IgD-negative memory B cell (primary cell): ENCODE data around the gene GNG10. TPM values are rescaled to one million over a fixed set of nuclear protein-coding genes. Genes with fewer than 3 reads are reported as not detected.
A peak's percentile ranks its signal among the peaks of the same experiment; 100 is the strongest.
"Not testable (repeated sequence)": the region's sequence is repeated elsewhere in the genome, so short reads cannot be mapped to it uniquely, and the experiment has no call there.

Experiments used
- H3K27ac Mint-ChIP-seq, 3 donors: one replicate each; pipeline ENCODE4 v1.8.0; 2020 to 2022; ENCODE audit warnings: mild to moderate bottlenecking in 3 of 3, mixed read lengths in 3 of 3, moderate library complexity in 1 of 3
- H3K27me3 Mint-ChIP-seq: one replicate; pipeline ENCODE4 v1.8.0; 2021; ENCODE audit warnings: mixed read lengths
- H3K36me3 Mint-ChIP-seq: one replicate; pipeline ENCODE4 v1.8.0; 2020; ENCODE audit warnings: mild to moderate bottlenecking, mixed read lengths
- H3K4me1 Mint-ChIP-seq, 3 donors: one replicate each; pipeline ENCODE4 v1.8.0; 2020 to 2022; ENCODE audit warnings: mixed read lengths in 3 of 3, mild to moderate bottlenecking in 1 of 3
- H3K4me3 Mint-ChIP-seq, 4 donors: one replicate each; pipeline ENCODE4 v1.8.0; 2020 to 2022; ENCODE audit warnings: mild to moderate bottlenecking in 4 of 4, mixed read lengths in 4 of 4, moderate library complexity in 3 of 4
- H3K9me3 Mint-ChIP-seq, 3 donors: one replicate each; pipeline ENCODE4 v1.8.0; 2020 to 2021; ENCODE audit warnings: mixed read lengths in 3 of 3, mild to moderate bottlenecking in 1 of 3
- polyA plus RNA-seq: library from polyadenylated mRNA; unstranded; fragments of 300-500 nt; fragmentation: Illumina TruSeq; gene quantifications from one replicate; pipeline ENCODE4 v1.2.3, GENCODE V29; 2021

The GNG10 gene
- 16.2 TPM for polyA plus RNA-seq

- peak within 1 kb of the TSS; percentile 95 to 98 (median 96) for H3K4me3 Mint-ChIP-seq
These were observed at the start of gene GNG10 for GRCh38 chr9:111661150-111661801. Gene GNG10, plus strand, starts transcription at chr9:111661605. Its CDS starts 30 bp downstream, at chr9:111661635.

DNA sequence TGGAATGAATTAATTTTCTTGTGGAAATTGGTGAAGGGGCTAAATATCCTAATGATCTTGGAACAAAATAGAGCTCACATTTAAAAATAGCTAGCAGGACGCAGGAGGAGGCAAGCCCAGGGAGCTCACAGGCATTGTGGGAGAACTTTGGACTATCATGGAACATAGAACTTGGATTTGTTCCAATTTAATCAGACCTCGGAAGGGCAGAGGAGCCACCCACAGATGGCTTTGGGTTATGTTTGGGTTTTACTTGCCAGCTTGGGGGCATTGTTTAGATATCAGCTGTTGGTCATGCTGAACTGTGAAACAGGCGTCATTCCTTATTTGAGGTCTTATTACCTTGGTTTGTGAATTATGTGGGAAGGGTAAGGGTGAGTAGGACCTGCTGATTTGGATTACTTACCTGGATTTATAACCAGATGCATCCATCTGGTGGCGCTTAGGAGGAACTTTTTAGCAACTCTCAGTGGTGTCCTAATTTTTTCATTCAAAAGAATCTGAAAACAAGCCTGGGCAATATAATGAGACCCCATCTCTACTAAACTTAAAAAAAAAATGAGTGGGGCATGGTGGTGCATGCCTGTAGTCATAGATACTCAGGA is 47.9 kb upstream of the GNG10 start:
- peaks cover 4% of the 10 kb centered on the region for H3K36me3 Mint-ChIP-seq
- H3K27me3 Mint-ChIP-seq = peaks cover 34% of the 10 kb centered on the region
- peaks cover 0 to 1% (median 0%) of the 10 kb centered on the region in 3 donors for H3K9me3 Mint-ChIP-seq
- H3K4me1 Mint-ChIP-seq = peaks cover 0 to 1% (median 0%) of the 10 kb centered on the region in 3 donors
- no peak overlapping the region for H3K27ac Mint-ChIP-seq
- no peak overlapping the region for H3K4me3 Mint-ChIP-seq

More at GRCh38 chr9:111661150-111661801, at the start of gene GNG10:
- H3K36me3 Mint-ChIP-seq = peaks cover 2% of the 10 kb centered on the region
- no peaks in the 10 kb centered on the region for H3K27me3 Mint-ChIP-seq
- H3K4me1 Mint-ChIP-seq = peaks cover 11 to 28% (median 24%) of the 10 kb centered on the region in 3 donors
- peak within 1 kb of the TSS; percentile 11 to 93 (median 91) for H3K27ac Mint-ChIP-seq
- H3K9me3 Mint-ChIP-seq = no peaks in the 10 kb centered on the region

- Mint-ChIP-seq H3K36me3 (no peaks in the 10 kb centered on the region), H3K9me3 (no peaks in the 10 kb centered on the region), H3K27me3 (peaks cover 19% of the 10 kb centered on the region), H3K4me1 (no peaks in the 10 kb centered on the region), H3K4me3 (no peak overlapping the region), H3K27ac (no peak overlapping the region)
These were observed 45.5 kb upstream of the GNG10 start for GRCh38 chr9:111615928-111616327.

- not testable (repeated sequence) for H3K36me3 Mint-ChIP-seq, H3K4me1 Mint-ChIP-seq, H3K4me3 Mint-ChIP-seq, H3K9me3 Mint-ChIP-seq, H3K27ac Mint-ChIP-seq
- H3K27me3 Mint-ChIP-seq = peaks cover 13% of the 10 kb centered on the region
These were observed 44.1 kb upstream of the GNG10 start for GRCh38 chr9:111617349-111617748.

- Mint-ChIP-seq H3K27me3 (peaks cover 7% of the 10 kb centered on the region), H3K9me3 (no peaks in the 10 kb centered on the region), H3K27ac (no peak overlapping the region), H3K4me1 (no peaks in the 10 kb centered on the region), H3K4me3 (no peak overlapping the region), H3K36me3 (peaks cover 1% of the 10 kb centered on the region)
These were observed 39.4 kb upstream of the GNG10 start for GRCh38 chr9:111621895-111622480.

DNA sequence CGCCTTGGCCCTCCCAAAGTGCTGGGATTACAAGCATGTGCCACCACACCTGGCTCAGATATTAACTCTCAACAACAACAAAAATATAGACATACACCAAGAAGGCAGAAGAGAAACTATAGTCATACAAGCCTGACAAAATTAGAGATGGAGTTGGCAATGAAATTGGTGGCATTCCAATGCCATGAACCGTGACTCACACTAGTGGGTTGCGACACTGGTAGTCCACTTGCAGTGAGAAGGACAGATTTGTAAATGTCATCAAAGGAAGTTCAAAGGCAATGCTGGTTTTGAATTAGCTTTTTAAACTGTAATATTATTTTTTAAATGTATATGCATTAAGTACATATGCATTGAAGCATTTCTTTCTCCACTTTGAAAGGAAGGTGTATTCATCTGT is 38.8 kb upstream of the GNG10 start:
- no peak overlapping the region for H3K4me3 Mint-ChIP-seq
- H3K27ac Mint-ChIP-seq = no peak overlapping the region
- H3K36me3 Mint-ChIP-seq = peaks cover 1% of the 10 kb centered on the region
- no peaks in the 10 kb centered on the region for H3K4me1 Mint-ChIP-seq
- H3K27me3 Mint-ChIP-seq = peaks cover 7% of the 10 kb centered on the region
- H3K9me3 Mint-ChIP-seq = no peaks in the 10 kb centered on the region

- Mint-ChIP-seq H3K27me3 (peaks cover 5% of the 10 kb centered on the region), H3K9me3 (no peaks in the 10 kb centered on the region), H3K36me3 (peaks cover 1% of the 10 kb centered on the region), H3K4me1 (peaks cover 11 to 15% (median 12%) of the 10 kb centered on the region in 3 donors), H3K27ac (no peak overlapping the region), H3K4me3 (peak overlapping the region in 1 of 4 donors; percentile 41)
These were observed 34.0 kb upstream of the GNG10 start for GRCh38 chr9:111627260-111627963.

DNA sequence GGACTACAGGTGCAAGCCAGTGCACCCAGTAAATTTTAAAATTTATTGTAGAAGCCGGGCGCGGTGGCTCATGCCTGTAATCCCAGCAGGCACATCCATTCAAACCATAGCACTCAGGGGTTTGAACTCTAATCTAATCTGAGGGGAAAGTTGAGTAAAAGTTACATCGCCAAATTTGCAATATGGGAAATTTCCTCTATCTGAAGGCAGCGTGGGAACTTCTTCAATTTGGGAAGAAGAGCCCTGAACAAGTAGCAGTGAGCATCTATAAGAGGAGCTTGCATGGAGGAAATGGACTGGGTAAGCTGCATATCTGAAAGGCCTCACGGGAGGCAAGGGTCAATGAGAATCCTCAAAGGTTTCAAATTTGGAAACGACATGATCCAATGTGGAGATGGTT is 33.0 kb upstream of the GNG10 start:
- no peak overlapping the region for H3K4me3 Mint-ChIP-seq

GRCh38 chr9:111630182-111630963 is 31.0 kb upstream of the GNG10 start:
- Mint-ChIP-seq H3K27ac (peak overlapping the region; percentile 58 to 94 (median 83)), H3K4me1 (peaks cover 16 to 24% (median 24%) of the 10 kb centered on the region in 3 donors), H3K27me3 (no peaks in the 10 kb centered on the region), H3K4me3 (peak overlapping the region; percentile 88 to 100 (median 98)), H3K36me3 (no peaks in the 10 kb centered on the region), H3K9me3 (no peaks in the 10 kb centered on the region)

More for the DNA sequence above, 33.0 kb upstream of the GNG10 start:
- Mint-ChIP-seq H3K36me3 (no peaks in the 10 kb centered on the region), H3K27me3 (peaks cover 1% of the 10 kb centered on the region), H3K27ac (no peak overlapping the region), H3K9me3 (no peaks in the 10 kb centered on the region), H3K4me1 (peaks cover 15 to 17% (median 16%) of the 10 kb centered on the region in 3 donors)

DNA sequence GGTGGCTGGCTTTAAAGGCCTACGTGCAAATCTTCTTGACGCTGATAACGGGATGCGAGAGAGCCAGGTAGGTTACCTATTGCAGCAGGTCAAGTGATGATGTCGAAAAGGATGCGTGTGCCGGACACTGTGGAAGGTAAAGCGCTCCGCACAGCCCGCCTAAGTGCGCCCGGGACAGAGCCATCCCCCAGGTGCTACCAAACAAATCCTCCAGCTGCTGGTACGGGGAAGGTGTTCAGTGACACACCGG is 30.5 kb upstream of the GNG10 start:
- Mint-ChIP-seq H3K4me1 (peaks cover 16 to 27% (median 24%) of the 10 kb centered on the region in 3 donors), H3K27me3 (no peaks in the 10 kb centered on the region), H3K4me3 (peak overlapping the region; percentile 88 to 100 (median 98)), H3K27ac (peak overlapping the region; percentile 58 to 94 (median 83)), H3K9me3 (no peaks in the 10 kb centered on the region), H3K36me3 (no peaks in the 10 kb centered on the region)

DNA sequence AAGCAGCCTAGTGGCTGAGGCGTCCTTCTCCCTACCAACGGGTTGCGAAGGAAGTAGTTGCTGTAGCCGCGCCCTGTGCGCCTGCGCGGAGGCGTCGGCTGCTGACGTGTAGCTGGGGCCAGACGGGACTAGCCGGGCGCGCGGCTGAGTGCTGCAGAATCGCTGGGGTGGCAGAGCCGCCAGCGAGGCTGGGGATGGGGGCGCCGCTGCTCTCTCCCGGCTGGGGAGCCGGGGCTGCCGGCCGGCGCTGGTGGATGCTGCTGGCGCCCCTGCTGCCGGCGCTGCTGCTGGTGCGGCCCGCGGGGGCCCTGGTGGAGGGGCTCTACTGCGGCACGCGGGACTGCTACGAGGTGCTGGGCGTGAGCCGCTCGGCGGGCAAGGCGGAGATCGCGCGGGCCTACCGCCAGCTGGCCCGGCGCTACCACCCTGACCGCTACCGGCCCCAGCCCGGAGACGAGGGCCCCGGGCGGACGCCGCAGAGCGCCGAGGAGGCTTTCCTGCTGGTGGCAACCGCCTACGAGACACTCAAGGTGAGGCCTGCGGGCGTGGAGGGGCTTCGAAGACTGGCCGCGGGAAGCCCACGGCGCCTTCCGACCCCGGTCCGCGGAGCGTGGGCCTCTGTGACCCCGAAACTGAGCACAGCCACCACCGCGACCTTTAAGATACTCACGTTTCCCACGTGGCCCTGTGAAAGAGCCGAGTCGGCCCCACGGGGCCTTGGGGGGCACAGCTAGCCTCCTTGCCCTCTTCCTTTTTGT is 30.0 kb upstream of the GNG10 start, which contains the start of gene DNAJC25:
TSS of gene DNAJC25 (plus strand) at position 121 of the 758 bp plus-strand sequence. CDS start at position 195, 74 bp downstream.
- Mint-ChIP-seq H3K9me3 (no peaks in the 10 kb centered on the region), H3K4me1 (peaks cover 16 to 29% (median 25%) of the 10 kb centered on the region in 3 donors), H3K4me3 (peak within 1 kb of the TSS; percentile 95 to 100 (median 98)), H3K27ac (peak within 1 kb of the TSS; percentile 83 to 94 (median 92)), H3K36me3 (no peaks in the 10 kb centered on the region), H3K27me3 (no peaks in the 10 kb centered on the region)

- H3K9me3 Mint-ChIP-seq = no peaks in the 10 kb centered on the region
- H3K27ac Mint-ChIP-seq = peak overlapping the region; percentile 79 to 92 (median 83)
- no peaks in the 10 kb centered on the region for H3K36me3 Mint-ChIP-seq
- H3K4me1 Mint-ChIP-seq = peaks cover 16 to 29% (median 25%) of the 10 kb centered on the region in 3 donors
- H3K27me3 Mint-ChIP-seq = no peaks in the 10 kb centered on the region
- H3K4me3 Mint-ChIP-seq = peak overlapping the region; percentile 95 to 98 (median 96)
These were observed 29.3 kb upstream of the GNG10 start for GRCh38 chr9:111632060-111632459.

GRCh38 chr9:111632695-111633388 is 28.6 kb upstream of the GNG10 start:
- Mint-ChIP-seq H3K9me3 (no peaks in the 10 kb centered on the region), H3K36me3 (no peaks in the 10 kb centered on the region), H3K4me1 (peaks cover 16 to 29% (median 25%) of the 10 kb centered on the region in 3 donors), H3K27me3 (no peaks in the 10 kb centered on the region), H3K27ac (peak overlapping the region; percentile 79 to 92 (median 83)), H3K4me3 (peak overlapping the region; percentile 31 to 97 (median 80))
